NCI-H1694 (cell line): ENCODE data around the gene RANBP9.

Experiments
- DNase-seq: peaks from one replicate; lab custom pipeline; 2025; lab: John Stamatoyannopoulos, UW

RANBP9 gene

DNA sequence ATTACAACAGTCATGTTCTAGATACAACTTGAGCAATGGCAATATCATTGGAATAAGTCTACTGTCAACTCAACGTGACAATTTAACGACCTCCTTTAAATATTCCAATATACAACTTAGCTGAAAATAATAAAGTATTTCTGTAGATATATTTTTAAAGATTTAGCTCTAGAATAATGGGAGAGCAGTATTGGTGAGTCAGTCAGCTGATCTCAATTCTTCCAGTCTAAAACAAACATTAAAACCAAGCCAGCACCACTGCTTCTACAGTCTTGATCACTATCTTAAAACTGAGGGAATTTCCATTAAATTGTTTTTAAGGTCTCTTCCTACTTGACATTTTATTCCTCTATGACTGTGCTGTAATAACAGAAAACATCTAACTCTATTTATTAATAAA, 58.3 kb downstream of the RANBP9 start:
- DNase-seq, result no peak

DNA sequence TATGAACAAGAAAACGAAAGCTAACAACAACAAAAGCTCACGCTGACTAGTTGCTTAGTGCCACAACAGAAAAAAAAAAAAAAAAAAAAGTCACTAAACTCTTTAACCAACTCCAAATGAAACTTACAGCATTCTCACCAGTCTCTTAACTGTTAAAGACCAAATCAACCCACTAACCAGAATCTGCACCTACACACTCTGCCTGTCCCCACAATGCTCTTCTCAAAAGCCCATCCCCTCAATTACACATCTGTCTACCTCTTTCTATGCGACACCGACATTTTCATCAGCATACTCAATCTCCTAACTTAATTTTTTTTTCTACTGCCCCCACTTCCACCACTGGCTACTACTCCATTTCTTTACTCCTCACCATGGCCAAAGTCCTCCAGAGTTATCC, 62.2 kb downstream of the RANBP9 start:
- DNase-seq, result no peak

DNA sequence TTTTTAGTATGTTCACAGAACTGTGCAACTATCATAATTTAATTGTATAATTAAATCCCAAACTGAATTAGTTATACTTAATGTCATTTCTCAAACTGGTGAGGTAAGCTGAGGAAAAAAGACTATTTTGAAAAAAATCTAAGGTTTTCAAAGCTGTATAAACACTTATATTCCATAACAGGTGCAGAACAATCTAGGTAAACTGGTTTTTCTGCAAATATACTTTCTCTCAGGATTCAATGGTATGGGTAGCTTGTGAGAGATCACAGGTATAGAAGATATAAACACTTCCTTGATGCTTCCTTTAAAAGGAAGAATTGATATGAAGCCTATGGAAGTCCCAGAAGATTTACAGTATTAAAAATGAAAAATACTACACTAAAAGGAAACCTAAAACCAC, 62.8 kb downstream of the RANBP9 start:
- no peak for DNase-seq

DNA sequence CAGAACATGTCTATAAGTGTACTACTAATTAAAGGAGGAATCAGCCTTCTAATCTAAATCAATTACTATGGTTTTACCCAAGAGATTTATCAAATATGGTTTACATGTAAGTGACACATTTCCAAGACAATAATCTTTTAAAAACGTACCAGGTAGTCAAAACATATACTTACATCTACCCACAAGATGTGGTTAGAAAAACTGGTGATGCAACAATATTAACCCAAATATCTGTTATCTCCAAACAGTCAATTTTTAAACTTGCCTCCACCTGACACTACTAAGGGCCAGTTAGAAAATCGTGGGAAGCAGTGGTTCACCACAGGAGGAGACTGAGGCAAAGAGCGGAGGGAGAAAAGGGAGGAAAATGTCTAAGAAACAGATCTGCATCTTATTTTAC, 68.5 kb downstream of the RANBP9 start:
- DNase-seq, result no peak

DNA sequence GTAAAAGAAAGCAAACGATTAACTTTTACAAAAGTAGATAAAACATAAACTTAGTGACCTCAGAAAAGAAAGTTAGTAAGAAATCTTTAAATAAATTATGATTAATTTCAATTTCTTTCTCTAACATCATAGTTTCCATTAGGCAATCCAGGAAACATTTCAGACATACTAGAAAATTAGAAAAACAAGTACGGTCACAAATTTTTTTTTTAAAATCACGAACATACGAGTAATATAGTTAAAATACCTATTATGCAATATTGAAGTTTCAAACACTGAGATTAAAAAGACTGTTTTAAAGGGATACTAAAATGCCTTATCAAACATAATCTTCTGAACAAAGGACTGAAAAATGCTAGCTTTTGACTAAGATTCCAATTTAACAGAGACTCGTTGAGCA, 70.3 kb downstream of the RANBP9 start:
- DNase-seq, result no peak

DNA sequence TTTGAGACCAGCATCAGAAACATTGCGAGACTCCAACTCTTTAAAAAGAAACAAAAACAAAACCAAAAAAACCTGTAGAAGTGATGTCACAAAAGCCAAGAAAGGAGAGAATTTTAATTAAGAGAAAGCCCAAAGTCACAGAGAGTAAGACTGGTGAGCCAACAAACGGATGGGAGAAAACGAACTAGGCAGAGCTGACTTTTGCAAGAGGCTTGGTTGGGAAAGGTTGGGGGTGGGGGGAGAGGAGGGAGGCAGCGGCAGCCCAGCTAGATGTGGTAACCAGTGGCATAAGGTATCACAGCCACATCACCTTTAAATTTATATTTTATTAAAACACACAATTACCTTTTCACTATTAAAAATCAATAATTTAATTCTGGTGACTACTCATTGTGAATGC, 73.0 kb downstream of the RANBP9 start:
- DNase-seq, result no peak

DNA sequence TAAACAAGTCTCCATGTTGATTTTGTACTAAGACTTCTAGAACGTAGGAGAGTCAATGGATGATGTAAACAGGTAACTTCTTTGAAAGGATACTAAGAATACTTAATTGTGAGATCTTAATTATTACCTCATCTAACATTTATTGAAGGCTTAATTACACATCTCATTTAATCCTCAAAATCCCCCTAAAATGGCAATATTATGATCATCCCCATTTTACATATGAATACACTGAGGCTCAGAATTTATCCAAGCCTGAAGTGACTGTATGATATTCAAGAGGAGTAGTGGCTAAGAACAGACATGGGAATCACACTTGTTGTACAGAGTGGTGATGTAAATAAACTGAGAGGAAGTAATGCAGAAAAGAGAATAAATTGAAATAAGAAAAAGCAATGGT, 73.6 kb downstream of the RANBP9 start:
- DNase-seq, result no peak

DNA sequence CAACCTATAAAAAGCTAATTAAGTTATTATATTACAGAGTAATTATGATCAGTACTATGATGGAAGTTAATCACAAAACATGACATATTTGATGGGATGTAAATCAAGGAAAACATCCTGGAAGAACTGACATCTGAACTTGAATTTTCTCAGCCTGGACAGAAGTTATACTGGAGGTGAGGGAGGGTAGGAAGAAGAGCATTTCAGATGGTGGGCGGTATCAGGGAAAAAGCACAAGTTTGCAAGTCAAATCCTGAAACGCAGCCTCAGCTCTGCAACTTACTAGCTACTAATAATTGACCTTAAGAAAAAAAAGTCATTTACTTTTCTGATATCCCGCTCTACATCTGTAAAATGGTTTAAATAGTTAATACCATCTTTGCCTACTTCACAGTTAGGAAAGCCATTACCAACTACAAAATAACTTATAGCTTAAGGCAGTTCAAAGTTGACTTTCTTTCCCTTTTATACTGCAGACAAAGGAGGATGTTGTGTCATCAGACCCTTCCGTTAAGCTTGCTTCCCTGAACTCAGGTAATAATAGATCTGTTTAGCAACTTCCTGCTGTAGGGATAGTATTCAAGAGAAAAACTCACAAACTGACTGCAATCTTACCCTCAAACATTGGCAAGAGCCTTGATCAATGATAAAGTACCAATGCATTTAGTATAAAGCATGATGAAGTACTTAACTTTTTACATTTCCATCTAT, 75.5 kb downstream of the RANBP9 start:
- DNase-seq, result no peak

DNA sequence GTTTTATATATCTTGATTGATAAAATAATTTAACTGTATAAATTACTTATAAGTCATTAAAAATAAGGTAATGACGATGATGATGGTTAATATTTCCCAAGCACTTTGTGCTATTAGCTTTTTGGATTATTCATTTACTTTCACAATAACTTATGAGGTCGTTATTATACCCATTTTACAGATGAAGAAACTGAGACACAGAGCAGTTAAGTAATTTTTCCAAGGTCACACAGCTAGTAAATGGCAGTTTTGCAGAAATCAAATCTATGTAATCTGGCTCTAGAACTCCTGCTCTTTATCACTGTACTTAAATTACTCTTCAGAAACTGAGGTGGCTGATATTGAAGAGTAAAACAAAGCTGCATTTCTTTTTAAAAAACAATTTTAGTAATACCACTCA, 78.3 kb downstream of the RANBP9 start:
- DNase-seq, result no peak

DNA sequence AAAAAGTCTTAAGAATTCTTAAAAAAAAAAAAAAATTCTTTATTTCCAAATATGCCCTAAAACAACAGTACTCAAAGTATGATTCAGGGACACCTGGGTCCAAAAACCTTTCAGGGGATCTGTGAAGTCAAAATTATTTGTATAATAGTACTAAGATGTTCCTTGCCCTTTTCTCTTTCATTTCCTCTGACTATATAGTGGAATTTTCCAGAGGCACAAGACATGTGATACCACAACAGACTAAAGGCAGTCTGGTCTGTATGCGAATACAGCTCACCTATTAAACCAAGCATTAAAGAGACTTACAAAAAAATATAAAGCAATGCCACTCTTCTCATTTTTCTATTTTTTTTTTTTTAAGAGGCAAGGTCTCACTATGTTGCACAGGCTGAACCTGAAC, 81.1 kb downstream of the RANBP9 start:
- DNase-seq, result no peak

DNA sequence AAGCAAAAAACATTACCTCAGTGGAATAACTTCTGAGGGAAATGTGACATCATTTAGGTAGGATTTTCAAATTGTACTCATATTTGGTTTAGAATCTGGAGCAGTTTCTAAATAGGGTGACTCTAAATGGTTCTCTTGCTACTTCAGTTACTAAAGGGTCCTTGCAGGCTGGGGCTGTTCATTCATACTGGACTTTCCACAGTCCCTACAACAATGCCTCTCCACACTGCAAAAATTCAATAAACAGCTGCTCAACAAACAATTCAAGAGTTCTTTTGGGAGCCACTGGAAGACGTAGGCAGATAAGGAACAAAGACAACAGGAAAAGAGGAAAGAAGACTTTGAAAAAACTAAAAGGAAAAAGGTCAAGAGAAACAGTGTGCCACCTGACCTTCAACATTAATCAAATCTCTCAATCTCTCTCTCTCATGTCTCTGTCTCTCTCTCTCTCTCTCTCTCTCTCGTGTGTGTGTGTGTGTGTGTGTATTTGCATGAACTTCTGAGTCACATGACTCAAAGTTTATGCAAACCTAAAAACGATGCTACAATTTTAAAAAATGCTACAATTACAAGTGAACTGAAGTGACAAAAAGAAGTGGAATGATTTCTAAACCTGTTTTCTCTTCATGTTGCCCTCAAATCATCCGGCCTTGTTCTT, 82.0 kb downstream of the RANBP9 start:
- no peak for DNase-seq

DNA sequence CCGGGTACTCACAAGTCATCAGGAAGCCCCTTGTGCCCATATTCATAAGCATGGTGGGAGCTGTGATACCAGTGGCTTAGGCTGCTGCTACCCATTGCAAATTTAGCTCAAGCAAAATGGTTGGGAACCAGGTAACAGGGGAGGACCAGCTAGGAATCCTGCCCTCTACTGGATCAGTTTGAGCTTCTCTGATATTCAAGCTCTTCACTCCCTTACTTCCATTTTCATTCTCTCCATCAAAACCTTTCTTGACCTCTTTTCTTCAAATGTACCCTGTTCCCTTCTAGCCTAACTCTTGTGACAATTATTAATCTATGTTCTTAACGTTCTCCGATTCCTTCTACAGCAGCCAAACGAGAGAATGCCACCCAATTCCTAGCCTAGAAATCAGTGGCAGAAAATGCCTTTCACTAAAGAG, 86.8 kb downstream of the RANBP9 start:
- DNase-seq, result peak; percentile 43

DNA sequence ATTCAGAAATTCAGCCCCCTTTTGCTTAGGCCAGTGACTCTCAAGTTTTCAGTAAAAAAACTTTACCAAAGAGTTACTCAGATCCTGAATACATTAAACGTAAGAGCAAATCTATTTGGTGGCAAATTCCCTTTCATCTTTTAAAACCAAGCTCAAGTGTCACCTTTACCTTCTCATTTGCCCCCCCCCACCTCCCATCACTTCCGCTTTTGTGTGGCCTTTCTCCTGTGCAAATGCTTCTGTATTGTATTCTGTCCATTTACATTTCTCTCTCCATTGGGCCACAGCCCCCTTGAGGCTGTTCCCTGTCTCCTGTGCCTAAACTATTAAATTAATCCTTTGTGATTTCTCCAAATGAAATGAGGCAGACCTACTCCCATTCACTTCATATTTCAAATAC, 94.6 kb downstream of the RANBP9 start:
- DNase-seq, result no peak

DNA sequence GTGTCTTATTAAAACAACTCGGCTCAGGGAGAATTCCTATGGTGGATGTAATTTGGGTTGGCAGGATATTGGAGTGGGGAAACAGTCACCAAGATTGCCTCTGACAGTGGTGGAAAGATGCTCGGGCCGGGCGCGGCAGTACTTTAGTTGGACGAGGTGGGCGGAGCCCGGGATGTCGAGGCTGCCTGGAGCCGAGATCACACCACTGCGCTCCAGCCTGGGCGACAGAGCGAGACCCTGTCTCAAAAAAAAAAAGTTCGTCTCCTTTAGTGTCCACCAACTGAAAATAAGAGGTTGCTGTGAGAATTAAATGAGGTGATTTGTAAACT, 95.9 kb downstream of the RANBP9 start:
- no peak for DNase-seq

DNA sequence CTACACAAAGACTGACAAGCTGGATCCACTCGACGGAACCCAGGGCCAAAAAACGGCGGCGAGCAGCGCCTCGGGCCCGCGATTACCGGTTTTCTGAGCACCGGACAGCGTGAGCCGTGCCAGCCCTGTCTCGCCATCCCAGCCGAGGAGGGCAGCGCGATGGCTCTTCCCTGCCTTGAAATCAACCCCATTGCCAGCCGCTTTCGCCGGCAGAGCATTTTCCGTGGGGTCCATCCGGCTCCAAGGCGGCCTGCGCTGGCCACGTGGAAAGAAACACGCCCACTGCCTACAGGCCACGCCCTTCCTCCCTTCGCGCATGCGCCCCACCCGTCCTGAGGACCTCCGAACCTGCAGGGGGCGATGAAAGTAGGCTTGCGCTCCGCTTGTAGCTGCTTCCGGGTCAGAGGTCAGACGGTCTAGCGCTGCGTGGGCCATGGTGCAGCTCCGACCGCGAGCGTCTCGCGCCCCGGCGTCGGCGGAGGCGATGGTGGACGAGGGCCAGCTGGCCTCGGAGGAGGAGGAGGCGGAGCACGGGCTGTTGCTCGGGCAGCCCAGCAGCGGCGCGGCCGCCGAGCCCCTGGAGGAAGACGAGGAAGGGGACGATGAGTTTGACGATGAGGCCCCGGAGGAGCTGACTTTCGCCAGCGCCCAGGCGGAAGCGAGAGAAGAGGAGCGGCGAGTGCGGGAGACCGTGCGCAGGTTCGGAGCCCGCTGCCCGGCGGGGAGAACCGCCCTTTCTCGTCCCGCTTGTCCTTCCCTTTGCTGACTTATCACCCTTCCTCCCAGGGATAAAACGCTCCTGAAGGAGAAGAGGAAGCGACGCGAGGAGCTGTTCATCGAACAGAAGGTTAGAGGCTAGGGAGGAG, 96.5 kb downstream of the RANBP9 start, which contains the start of gene NOL7:
Gene NOL7 (plus strand): TSS at position 410 of the 866 bp plus-strand sequence. CDS start 24 bp downstream, at position 434.
- DNase-seq, result peak; percentile 96

DNA sequence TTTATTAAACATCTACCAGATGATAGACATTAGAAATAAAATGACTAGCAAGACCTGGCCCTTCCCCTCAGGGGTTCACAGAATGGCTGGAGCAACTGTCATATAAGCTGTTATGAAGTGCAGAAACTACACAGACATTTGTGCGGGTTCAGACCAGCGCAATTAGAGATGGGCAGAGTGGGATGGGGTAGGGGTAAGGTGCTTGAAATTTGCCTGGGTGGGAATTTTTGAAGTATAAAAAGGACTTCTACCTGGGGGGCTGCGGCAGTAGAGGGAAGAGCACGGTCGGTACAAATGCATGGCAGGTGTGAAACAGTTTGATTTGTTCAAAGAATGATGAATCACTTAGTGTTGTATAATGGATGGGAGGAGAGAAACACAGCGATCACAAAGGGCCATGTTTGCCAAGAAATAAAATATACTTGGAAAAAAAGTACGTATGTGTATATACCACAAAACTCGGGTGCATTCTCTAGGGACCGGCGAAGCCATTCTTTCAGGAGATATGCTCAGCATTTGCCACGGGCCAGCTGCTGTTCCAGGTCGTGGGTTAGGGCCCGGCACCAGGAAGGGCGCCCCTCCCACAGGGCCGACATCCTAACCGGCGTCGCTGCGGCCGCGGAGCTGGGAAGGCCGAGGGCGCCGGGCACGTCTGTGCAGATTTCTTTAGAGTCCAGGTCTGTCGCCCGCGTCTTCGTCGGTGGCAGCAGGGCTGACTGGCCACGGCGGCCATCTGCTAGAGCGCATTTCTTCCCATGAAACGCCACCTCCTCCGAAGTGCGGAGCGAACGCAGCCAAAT, 97.3 kb downstream of the RANBP9 start:
- DNase-seq, result peak; percentile 29

DNA sequence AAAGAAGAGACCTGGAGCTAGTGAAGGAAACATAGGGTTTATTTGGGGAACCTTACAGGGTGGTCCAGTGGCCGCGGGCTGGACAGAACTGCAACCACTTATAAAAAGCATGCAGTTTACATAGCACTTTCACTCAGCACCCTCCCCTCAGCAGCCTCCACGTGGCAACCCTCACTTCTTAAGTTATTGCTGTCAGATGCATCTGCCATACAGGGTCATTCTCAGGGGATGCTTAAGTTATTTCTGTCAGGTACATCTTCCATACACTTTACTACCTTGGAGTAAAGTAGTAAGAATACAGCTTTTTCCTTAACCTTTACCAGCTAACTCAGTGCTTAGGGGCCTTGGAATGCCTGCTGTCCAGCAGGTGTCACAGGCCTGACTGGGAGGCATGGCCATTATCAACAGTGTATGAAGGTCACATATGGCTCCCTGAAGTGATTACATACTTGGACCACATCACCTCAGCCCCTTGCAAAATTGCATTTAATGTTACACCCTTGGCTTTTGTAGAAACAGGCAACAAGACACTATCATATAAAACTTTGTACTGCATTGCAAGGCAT, 98.5 kb downstream of the RANBP9 start:
- DNase-seq, result no peak

DNA sequence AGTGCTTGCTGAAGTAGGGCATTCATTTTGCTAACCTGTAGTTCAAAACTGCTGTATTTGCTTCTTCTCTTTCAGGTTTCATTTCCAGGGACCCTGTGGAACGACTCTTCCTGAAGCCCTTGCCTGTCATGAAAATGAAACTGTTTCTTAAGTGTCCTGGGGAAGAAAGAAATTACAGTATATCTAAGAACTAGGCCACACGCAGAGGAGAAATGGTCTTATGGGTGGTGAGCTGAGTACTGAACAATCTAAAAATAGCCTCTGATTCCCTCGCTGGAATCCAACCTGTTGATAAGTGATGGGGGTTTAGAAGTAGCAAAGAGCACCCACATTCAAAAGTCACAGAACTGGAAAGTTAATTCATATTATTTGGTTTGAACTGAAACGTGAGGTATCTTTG, 99.9 kb downstream of the RANBP9 start:
- no peak for DNase-seq

DNA sequence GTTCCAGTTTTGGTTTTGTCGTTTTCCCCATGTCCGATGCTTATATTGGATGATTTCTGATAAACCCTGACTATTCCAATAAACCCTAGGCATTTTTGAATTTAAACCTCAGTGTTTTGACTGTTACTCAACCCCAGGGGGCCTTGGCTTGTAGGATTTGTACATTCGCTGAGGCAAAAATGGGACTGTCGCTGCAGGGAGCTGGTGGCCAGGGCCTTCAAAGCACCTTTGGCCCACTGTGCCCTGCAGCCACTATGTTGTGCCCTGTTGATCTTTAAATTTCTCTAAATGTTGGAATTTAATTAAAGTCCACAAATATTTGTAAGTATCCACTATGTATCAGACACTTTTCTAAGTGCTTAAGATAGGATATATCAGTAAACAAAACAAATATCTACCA, 106.0 kb downstream of the RANBP9 start:
- DNase-seq, result no peak

DNA sequence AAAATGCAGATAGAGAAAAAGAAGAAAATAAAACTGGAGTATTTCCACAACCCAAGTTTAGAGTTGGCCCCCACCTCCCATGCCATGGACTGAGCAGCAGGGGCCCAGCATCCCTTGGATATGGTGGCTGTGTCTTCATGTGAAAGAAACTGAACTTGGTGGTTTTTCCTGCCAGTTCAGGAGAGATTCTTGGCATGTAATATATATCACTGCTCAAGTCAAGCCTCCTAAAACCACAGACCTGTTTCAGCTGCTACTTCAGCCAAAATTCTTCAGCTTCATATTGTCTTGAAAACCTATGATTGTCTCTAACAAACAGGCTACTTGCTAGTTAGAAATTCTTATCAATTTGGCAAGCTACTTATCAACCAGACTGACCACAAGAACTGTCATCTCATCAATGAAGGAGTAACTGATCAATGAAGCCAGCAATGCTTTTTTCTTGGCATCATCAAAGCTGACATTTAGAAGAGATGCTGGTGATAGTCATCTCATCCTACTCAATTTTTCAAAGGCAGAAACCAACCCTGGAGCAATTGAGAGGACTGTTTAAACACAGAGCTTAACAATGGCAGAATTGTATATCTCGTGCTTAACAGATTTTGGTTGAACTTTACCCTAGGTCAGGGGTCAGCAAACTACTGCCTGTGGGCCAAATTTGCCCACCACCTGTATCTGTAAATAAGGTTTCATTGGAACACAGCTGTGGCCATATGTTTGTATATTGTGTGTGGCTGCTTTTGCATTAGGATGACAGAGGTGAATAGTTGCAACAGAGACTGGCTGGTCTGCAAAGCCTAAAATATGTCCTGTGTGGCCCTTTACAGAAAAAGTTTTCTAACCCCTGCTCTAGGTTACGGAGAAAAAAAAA, 106.9 kb downstream of the RANBP9 start:
- no peak for DNase-seq

DNA sequence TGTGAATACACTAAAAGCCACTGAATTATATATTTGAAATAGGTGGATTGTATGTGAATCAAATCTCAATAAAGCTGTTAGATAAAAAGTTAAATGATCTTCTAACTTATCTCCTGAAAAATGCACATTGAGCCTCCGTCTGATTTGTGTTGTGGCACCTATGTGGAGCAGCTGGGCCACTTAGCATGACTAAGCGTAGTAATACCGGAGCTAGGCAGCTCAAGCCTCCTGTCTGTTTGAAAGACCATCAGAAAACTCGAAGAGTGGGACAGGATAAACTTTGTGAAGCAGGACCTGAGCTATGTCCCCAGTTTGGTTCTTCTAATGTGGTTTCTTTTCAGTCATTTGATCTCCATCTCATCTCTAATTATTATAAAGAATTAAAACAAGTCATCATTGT, 107.5 kb downstream of the RANBP9 start:
- no peak for DNase-seq
